Amygdala (tissue), 56 donors: Measurements from ENCODE around the gene SLC17A9.
"Not testable (repeated sequence)": the region's sequence is repeated elsewhere in the genome, so short reads cannot be mapped to it uniquely, and the experiment has no call there.

ENCODE experiments used
- DNase-seq, 56 donors: peaks; one replicate each; lab custom pipeline; 2025; lab: John Stamatoyannopoulos, UW

SLC17A9 gene

GRCh38 chr20:62918831-62919230, 33.7 kb upstream of the SLC17A9 start:
- no peak for DNase-seq

- no peak for DNase-seq
Measured at GRCh38 chr20:62920039-62920645, 32.4 kb upstream of the SLC17A9 start.

- no peak for DNase-seq
Measured at GRCh38 chr20:62921119-62921687, 31.3 kb upstream of the SLC17A9 start.

- DNase-seq = no peak
Measured at GRCh38 chr20:62922451-62922921, 30.0 kb upstream of the SLC17A9 start.

GRCh38 chr20:62923059-62923668, 29.3 kb upstream of the SLC17A9 start:
- DNase-seq = not testable (repeated sequence)

GRCh38 chr20:62923669-62924441, 28.7 kb upstream of the SLC17A9 start:
- no peak for DNase-seq

- no peak for DNase-seq
Measured at GRCh38 chr20:62924442-62925075, 27.9 kb upstream of the SLC17A9 start.

GRCh38 chr20:62925076-62925419, 27.5 kb upstream of the SLC17A9 start:
- no peak for DNase-seq

- peak in 13 of 56 donors; percentile 15 to 65 (median 52) for DNase-seq
Measured at GRCh38 chr20:62925420-62926228, 26.9 kb upstream of the SLC17A9 start.

GRCh38 chr20:62926229-62927127, 26.0 kb upstream of the SLC17A9 start, which contains the start of gene DIDO1:
Gene DIDO1 (minus strand): TSS chr20:62926505.
- DNase-seq = peak; percentile 19 to 92 (median 77)

- no peak for DNase-seq
Measured at GRCh38 chr20:62927128-62927705, 25.3 kb upstream of the SLC17A9 start.

GRCh38 chr20:62928246-62928939, 24.1 kb upstream of the SLC17A9 start:
- no peak for DNase-seq

- DNase-seq = peak in 13 of 56 donors; percentile 2 to 44 (median 20)
Measured at GRCh38 chr20:62929051-62929538, 23.4 kb upstream of the SLC17A9 start.

- no peak for DNase-seq
Measured at GRCh38 chr20:62931464-62931863, 21.0 kb upstream of the SLC17A9 start.

GRCh38 chr20:62933966-62934365, 18.5 kb upstream of the SLC17A9 start:
- no peak for DNase-seq

- DNase-seq = no peak
Measured at GRCh38 chr20:62935204-62935967, 17.1 kb upstream of the SLC17A9 start.
